ENCODE measurements around the gene FBXO44. TPM values are rescaled to one million over a fixed set of nuclear protein-coding genes. Genes with fewer than 3 reads are reported as not detected.
"Not testable (repeated sequence)": the region's sequence is repeated elsewhere in the genome, so short reads cannot be mapped to it uniquely, and the experiment has no call there.

Gene FBXO44, protein sequence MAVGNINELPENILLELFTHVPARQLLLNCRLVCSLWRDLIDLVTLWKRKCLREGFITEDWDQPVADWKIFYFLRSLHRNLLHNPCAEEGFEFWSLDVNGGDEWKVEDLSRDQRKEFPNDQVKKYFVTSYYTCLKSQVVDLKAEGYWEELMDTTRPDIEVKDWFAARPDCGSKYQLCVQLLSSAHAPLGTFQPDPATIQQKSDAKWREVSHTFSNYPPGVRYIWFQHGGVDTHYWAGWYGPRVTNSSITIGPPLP
- not detected in 2 replicates for total RNA-seq (2014; rRNA removed; shearing (Covaris generic))

DNA sequence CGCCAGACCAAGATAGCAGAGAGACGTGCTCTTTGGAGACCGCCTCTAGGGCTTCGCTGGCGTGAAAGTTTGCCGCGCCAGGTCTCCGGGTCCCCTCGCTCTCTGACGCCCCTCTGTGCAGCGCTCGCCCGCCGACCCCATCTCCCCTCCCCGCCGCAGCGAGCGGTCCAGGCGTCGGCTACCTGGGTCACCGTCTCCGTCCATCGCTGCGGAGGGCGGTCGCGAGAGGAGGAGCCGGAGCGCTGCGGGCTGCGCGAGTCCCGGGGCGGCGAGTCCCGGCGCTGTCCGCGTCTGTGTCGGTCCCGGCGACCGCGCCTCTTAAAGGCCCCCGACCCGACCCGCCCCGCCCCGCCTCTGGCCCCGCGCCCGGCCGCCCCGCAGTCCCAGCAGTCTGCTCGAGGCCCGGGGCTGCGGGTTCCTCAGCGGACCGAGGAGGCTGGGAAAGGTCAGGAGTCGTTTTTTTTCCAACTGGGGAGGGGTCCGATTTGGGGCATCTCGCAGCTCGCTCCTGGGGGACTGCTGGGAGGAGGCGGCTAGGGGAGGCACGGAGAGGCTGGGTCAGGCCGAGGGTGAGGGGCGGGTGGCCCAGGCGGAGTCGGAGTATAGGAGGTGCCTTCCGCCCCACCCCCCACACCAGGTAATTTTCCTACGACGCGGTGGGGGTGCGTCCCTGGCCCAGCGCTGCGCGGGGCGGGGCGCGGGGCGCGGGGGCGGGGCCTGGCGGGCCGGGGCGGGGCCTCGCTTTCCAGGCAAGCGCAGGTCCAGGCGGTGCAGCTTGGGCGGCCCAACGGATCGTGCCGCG is at the start of gene FBXO44, which contains the start of gene FBXO2:
Gene FBXO44, plus strand, starts transcription at position 741 of the 802 bp plus-strand sequence. CDS start 959 bp downstream, outside the sequence.
Gene FBXO2, minus strand, starts transcription at position 293 of the 802 bp plus-strand sequence. Its CDS starts 89 bp downstream, at position 204.
- Histone ChIP-seq H3K27ac (no peak within 1 kb of the TSS), H3K27me3 (peaks cover 17% of the 10 kb centered on the region), H3K4me3 (no peak within 1 kb of the TSS), H3K9me3 (replicated peaks) (no peaks in the 10 kb centered on the region), H3K4me1 (no peaks in the 10 kb centered on the region), H3K36me3 (no peaks in the 10 kb centered on the region)
- no peak for DNase-seq

DNA sequence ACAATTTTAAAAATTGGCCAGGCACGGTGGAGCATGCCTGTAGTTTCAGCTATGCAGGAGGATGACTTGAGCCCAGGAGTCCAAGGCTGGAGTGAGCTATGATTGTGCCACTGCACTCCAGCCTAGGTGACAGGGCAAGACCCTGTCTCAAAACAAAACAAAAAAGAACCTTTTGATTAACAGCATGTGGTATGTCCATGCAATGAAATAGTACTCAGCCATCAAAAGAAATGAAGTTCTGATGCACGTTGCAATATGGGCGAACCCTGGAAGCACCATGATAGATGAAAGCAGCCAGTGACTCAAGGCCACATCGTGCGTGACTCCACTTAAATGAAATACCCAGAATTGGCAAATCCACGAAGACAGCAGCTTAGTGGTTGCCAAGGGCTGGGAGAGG is 47.9 kb upstream of the FBXO44 start:
- Histone ChIP-seq H3K27ac (no peak overlapping the region), H3K9me3 (replicated peaks) (no peaks in the 10 kb centered on the region), H3K36me3 (no peaks in the 10 kb centered on the region), H3K4me1 (no peaks in the 10 kb centered on the region), H3K27me3 (no peaks in the 10 kb centered on the region; the same call in 1 of the 2 replicates), H3K4me3 (no peak overlapping the region)
- DNase-seq: no peak

DNA sequence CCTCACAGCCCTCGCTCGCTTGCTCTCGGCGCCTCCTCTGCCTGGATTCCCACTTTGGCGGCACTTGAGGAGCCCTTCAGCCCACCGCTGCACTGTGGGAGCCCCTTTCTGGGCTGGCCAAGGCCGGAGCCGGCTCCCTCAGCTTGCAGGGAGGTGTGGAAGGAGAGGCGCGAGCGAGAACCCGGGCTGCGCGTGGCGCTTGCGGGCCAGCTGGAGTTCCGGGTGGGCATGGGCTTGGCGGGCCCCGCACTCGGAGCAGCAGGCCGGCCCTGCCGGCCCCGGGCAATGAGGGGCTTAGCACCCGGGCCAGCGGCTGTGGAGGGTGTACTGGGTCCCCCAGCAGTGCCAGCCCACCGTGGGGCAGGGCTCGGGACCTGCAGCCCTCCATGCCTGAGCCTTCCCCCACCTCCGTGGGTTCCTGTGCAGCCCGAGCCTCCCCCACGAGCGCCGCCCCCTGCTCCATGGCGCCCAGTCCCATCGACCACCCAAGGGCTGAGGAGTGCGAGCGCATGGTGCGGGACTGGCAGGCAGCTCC is 46.0 kb upstream of the FBXO44 start:
- H3K4me3 ChIP-seq; H3K9me3 ChIP-seq (replicated peaks); H3K27me3 ChIP-seq; H3K4me1 ChIP-seq; DNase-seq; H3K36me3 ChIP-seq; H3K27ac ChIP-seq: not testable (repeated sequence)

DNA sequence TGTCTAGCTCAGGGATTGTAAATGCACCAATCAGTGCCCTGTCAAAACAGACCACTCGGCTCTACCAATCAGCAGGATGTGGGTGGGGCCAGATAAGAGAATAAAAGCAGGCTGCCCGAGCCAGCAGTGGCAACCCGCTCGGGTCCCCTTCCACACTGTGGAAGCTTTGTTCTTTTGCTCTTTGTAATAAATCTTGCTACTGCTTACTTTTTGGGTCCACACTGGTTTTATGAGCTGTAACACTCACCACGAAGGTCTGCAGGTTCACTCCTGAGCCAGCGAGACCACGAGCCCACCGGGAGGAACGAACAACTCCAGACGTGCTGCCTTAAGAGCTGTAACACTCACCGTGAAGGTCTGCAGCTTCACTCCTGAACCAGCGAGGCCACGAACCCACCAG is 45.3 kb upstream of the FBXO44 start:
- not testable (repeated sequence) for H3K27ac ChIP-seq; H3K9me3 ChIP-seq (replicated peaks); H3K27me3 ChIP-seq; H3K4me3 ChIP-seq; H3K36me3 ChIP-seq; DNase-seq; H3K4me1 ChIP-seq

DNA sequence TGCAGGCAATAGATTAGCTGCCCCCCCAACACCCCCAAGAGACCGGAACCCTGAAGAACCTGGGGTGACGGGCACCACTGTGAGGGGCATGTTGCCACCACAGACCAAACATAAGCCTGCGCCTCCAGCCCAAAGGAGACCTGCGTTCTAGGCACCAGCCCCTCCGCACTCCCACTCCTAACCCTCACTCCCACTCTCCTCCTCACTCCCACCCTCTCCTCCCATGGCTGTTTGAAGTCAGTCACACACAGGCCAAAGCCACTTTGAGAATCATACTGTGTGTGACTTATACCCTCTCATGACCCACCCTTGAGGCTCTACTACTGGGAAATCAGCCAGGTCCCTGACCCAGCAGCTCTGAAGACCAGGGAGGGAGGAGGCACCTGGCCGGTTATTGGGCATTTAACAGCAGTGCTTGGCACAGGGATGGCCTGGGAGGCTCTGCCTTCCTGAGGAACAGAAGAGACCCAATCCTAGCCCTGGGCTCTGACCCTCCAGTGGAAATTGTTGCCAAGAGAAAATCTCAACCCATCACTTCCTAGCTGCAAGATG is 44.0 kb upstream of the FBXO44 start:
- Histone ChIP-seq H3K27me3 (peaks cover 3% of the 10 kb centered on the region; the same call in 1 of the 2 replicates), H3K9me3 (replicated peaks) (no peaks in the 10 kb centered on the region), H3K4me1 (no peaks in the 10 kb centered on the region), H3K36me3 (no peaks in the 10 kb centered on the region), H3K4me3 (no peak overlapping the region), H3K27ac (no peak overlapping the region)
- no peak for DNase-seq

DNA sequence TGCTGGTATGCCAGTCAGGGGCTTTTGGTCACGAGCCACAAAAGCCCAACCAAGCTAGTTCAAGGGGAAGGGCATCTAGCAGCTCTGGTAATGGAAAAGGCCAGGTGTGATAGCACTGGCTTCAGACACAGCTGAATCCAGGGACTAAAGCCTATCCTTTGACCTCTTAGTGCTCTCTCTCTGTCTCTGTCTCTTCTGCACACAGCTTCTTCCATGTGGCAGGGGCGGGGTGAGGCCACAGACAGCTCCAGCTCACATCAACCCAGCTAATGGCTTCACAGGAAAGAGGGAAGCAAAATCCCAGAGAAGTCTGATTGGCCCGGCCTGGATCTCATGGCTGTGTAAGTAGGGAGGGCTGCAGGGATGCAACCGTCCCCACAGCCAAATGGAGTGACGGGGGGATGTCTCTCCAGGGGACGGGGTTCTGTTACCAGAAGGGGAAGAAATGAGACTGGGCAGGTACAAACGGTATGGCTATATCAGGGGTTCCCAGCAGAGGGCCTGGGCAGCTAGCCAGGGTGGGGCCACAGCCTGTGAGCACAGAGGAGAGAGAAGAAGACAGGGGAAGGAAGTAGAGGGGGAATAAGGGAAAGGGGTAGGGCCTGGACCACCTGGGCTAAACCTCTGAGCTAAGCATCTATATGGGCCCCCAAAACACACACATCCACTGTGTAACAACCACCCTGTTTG is 42.9 kb upstream of the FBXO44 start:
- Histone ChIP-seq H3K36me3 (no peaks in the 10 kb centered on the region), H3K4me3 (no peak overlapping the region), H3K4me1 (no peaks in the 10 kb centered on the region), H3K9me3 (replicated peaks) (no peaks in the 10 kb centered on the region), H3K27ac (no peak overlapping the region), H3K27me3 (peaks cover 11% of the 10 kb centered on the region; the same call in 1 of the 2 replicates)
- DNase-seq: peak in 1 of 2 experiments; percentile 23

DNA sequence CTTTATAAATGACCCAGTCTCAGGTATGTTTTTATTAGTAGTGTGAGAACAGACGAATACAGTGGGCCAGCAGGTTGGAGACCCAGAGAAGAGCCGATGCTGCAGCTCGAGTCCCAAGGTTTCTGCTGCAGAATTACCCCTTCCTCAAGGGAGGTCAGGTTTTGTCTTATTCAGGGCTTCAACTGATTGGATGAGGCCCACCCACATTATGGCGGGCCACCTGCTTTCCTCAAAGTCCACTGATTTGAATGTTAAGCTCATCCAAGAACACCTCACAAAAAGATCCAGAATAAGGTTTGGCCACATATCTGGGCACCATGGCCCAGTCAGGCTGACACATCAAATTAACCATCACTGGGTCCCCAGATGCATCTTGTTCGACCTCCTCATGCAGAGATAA is 41.3 kb upstream of the FBXO44 start:
- Histone ChIP-seq H3K36me3 (no peaks in the 10 kb centered on the region), H3K4me1 (no peaks in the 10 kb centered on the region), H3K27ac (no peak overlapping the region), H3K27me3 (peaks cover 11% of the 10 kb centered on the region; the same call in 1 of the 2 replicates), H3K4me3 (no peak overlapping the region), H3K9me3 (replicated peaks) (no peaks in the 10 kb centered on the region)
- DNase-seq: no peak

DNA sequence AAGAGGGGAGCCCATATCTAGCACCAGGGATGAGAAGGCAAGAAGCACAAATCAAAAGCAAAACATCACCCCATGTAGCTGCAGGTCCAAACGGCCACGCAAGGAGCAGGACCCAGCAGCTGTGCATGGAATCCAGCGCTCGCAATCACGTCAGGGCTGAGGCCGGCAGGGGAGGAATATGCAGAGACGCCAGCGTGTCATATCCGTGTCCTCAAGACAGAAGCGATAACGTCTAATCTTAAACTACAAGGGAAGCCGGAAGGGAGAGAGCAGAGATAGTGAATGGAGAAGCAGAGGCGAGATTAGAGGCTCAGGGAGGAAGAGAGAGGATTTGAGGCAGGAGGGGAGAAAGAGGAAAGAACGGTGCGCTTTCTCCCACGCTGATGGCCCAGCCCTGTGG is 39.6 kb upstream of the FBXO44 start:
- H3K36me3 ChIP-seq: no peaks in the 10 kb centered on the region
- H3K4me1 ChIP-seq: no peaks in the 10 kb centered on the region
- H3K27ac ChIP-seq: no peak overlapping the region
- H3K4me3 ChIP-seq: no peak overlapping the region
- peaks cover 11% of the 10 kb centered on the region; the same call in 1 of the 2 replicates for H3K27me3 ChIP-seq
- no peak for DNase-seq
- no peaks in the 10 kb centered on the region for H3K9me3 ChIP-seq (replicated peaks)

DNA sequence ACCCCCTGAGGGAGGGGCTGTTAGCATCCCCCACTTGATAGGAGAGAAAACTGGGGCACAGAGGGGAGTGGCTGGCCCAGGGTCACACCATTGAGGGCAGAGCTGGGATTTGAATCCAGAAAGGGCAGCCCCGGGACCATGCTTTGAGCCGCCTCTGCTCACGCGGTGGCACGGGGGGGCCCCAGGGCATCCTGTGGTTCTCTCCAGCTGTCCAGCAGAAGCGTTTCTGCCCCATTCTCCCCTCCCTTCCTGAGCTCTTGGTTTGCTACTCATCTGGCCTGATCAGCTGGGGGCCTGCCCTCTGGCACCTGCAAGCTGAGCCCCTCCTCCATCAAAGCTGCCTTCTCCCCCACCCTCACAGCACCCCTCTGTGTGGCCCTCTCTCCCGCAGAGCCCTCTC is 37.9 kb upstream of the FBXO44 start:
- Histone ChIP-seq H3K9me3 (replicated peaks) (no peaks in the 10 kb centered on the region), H3K36me3 (no peaks in the 10 kb centered on the region), H3K4me1 (no peaks in the 10 kb centered on the region), H3K4me3 (no peak overlapping the region), H3K27ac (no peak overlapping the region), H3K27me3 (peaks cover 11% of the 10 kb centered on the region; the same call in 1 of the 2 replicates)
- DNase-seq: no peak

DNA sequence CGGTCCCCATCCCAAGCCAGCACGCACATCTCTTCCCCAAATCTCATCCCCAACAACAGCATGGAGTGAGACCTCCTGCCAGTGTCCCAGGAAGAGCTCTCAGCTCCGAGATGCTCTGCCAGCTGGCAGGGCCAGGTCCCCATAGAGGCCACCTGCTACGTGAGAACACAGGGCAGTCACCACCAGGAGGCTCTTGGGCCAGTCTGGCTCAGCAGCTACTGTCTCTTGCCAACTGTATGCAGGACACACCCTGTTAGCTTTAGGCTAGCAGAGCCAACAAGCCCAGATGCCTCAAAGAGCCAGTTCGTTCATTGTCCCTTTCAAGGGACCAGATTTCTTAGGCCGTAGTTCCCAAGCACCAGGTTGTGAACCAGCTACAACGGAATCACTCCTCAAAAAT is 37.4 kb upstream of the FBXO44 start:
- no peak overlapping the region for H3K4me3 ChIP-seq
- DNase-seq: no peak
- H3K36me3 ChIP-seq: no peaks in the 10 kb centered on the region
- no peaks in the 10 kb centered on the region for H3K4me1 ChIP-seq
- peaks cover 15% of the 10 kb centered on the region; the same call in 1 of the 2 replicates for H3K27me3 ChIP-seq
- H3K27ac ChIP-seq: no peak overlapping the region
- H3K9me3 ChIP-seq (replicated peaks): no peaks in the 10 kb centered on the region

DNA sequence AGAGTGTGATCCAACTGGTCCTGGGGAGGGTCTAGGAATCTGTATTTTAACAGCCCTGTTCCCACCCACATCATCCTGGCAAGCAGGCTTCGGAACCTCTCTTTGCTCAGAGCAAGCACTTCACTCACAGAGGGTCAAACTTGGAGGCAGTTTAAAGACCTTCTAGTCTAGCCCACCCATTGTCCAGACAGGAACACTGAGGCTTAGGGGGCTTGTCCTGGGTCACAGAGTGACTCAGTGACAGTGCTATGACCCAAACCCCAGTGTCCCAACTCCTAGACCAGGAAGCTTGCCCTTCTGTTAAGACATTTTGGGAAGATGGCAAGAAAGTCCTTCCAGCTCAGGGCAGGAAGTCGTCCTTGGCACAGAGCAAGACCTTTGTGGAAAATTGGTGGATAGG is 36.9 kb upstream of the FBXO44 start:
- Histone ChIP-seq H3K4me3 (no peak overlapping the region), H3K36me3 (no peaks in the 10 kb centered on the region), H3K9me3 (replicated peaks) (no peaks in the 10 kb centered on the region), H3K27me3 (peaks cover 17% of the 10 kb centered on the region; the same call in 1 of the 2 replicates), H3K4me1 (no peaks in the 10 kb centered on the region), H3K27ac (no peak overlapping the region)
- no peak for DNase-seq

DNA sequence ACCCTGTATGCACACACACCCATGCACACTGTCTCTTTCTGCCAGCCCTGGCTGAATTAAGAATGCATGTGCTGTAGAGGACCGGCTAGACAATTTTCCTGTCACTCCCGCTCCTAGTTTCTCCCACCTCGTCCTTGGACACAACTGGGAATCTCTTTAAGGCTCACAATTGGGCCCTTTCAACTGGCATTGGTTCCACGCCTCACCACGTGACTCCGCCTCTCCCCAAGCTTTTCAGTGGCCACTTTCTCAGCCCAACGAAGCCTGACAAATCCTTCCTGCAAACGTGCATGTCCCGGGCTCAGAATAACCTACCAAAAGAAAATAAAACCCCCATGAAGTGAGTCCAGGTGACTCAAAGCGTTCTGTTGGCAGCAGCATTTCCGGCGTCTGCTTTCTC is 34.3 kb upstream of the FBXO44 start:
- Histone ChIP-seq H3K9me3 (replicated peaks) (no peaks in the 10 kb centered on the region), H3K4me3 (no peak overlapping the region), H3K4me1 (no peaks in the 10 kb centered on the region), H3K27me3 (peaks cover 20% of the 10 kb centered on the region; the same call in 1 of the 2 replicates), H3K36me3 (no peaks in the 10 kb centered on the region), H3K27ac (no peak overlapping the region)
- DNase-seq: no peak

DNA sequence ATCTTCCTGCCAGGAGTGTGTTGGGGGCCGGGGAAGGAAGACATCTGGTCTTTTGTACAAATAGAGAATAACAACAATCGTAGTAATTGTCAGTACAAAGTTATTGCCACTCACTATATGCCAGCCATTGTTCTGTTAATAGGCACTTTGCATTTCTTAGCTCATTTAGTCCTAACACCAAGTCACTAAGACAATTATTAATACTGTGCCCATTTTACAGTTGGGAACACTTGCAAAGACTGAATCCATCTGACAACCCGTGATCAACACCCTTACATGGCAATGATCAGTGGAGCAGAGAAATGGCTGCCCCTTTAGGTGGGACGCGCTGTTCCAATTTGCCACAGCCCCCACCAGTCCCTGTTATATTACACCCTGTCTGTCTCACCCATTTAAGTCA is 33.8 kb upstream of the FBXO44 start:
- H3K36me3 ChIP-seq: no peaks in the 10 kb centered on the region
- no peak overlapping the region for H3K4me3 ChIP-seq
- DNase-seq: no peak
- H3K27ac ChIP-seq: no peak overlapping the region
- H3K27me3 ChIP-seq: peaks cover 19% of the 10 kb centered on the region; the same call in 1 of the 2 replicates
- no peaks in the 10 kb centered on the region for H3K9me3 ChIP-seq (replicated peaks)
- H3K4me1 ChIP-seq: no peaks in the 10 kb centered on the region

DNA sequence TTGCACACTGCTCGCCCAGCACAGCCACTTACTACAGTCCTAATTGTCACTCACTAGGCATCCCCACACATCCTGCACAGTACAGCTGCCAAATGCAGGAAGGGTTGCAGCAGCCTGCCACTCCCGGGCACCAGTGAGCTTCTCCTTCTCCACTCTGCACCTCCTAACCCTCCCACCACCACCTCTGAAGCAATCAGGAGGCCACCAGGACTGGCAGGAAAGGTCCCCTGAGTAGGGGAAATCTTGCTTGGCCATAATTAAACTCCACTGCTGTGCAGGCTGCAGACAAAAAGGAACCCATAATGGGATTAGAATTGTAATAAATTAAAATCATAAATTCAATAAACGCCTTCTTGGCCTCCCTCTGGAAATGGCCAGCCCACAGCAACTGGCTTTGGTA is 32.3 kb upstream of the FBXO44 start:
- Histone ChIP-seq H3K4me3 (no peak overlapping the region), H3K9me3 (replicated peaks) (no peaks in the 10 kb centered on the region), H3K27ac (no peak overlapping the region), H3K36me3 (no peaks in the 10 kb centered on the region), H3K4me1 (no peaks in the 10 kb centered on the region), H3K27me3 (peaks cover 13% of the 10 kb centered on the region; the same call in 1 of the 2 replicates)
- DNase-seq: no peak

Data from SJCRH30 (cell line).